A549 (cell line): ENCODE results near the gene DMRTC2. TPM values are rescaled to one million over a fixed set of nuclear protein-coding genes. Genes with fewer than 3 reads are reported as not detected.
A peak's percentile ranks its signal among the peaks of the same experiment; 100 is the strongest.

ENCODE experiments used
- ATAC-seq, 2 experiments: fragments of 200-7000 bp in 1 of 2; fragments of >200 bp in 1 of 2; cut with Nextera tagmentation in 1 of 2; cut with Tn5 transposase in 1 of 2; 3 replicates each; pipeline versions ENCODE4 v1.8.0 to v1.9.1; 2018 to 2020; ENCODE audit warnings: mild to moderate bottlenecking in 1 of 2, moderate library complexity in 1 of 2
- CTCF ChIA-PET: fragments of 300-600 bp; sonication (Branson Sonifier 250); formaldehyde crosslinking; extraction: SDS; loops from one replicate; lab custom pipeline; 2021; ENCODE audit warnings: antibody characterized with exemption, inconsistent platforms; lab: Yijun Ruan, JAX
- POLR2A ChIA-PET: fragments of 350-600 bp; formaldehyde crosslinking; extraction: SDS; loops from one replicate; lab custom pipeline; 2021; ENCODE audit warnings: antibody characterized with exemption, inconsistent platforms; lab: Yijun Ruan, JAX
- DNase-seq, 2 experiments: peaks; one replicate each; pipeline versions ENCODE4 v3.0.0 to v3.0.0-alpha.2; 2011 to 2016; ENCODE audit warnings: low read depth in 1 of 2, low spot score in 1 of 2
- FAIRE-seq: peaks from 2 replicates; lab custom pipeline; 2011; peaks lifted over from hg19 to GRCh38; lab: Jason Lieb, UNC
- H3K27ac ChIP-seq, 2 experiments: fragments of >200 bp; sonication (Bioruptor Twin); formaldehyde crosslinking; 3 replicates each; pipeline ENCODE4 v1.5.1; 2016 to 2017
- H3K4me1 ChIP-seq: fragments of >200 bp; sonication (Bioruptor Twin); formaldehyde crosslinking; 3 replicates; pipeline ENCODE4 v1.6.1; 2016
- H3K4me2 ChIP-seq: fragments of >200 bp; sonication (Bioruptor Twin); formaldehyde crosslinking; 3 replicates; pipeline ENCODE4 v1.6.1; 2016
- H3K4me3 ChIP-seq: fragments of >200 bp; sonication (Bioruptor Twin); formaldehyde crosslinking; 3 replicates; pipeline ENCODE4 v1.5.1; 2016
- H3K9me3 ChIP-seq: fragments of >200 bp; sonication (Bioruptor Twin); formaldehyde crosslinking; 3 replicates; pipeline ENCODE4 v1.6.1; 2016
- EHF ChIP-seq: fragments of 250-450 bp; sonication (Bioruptor Pico); IDR thresholded peaks from 2 replicates; pipeline ENCODE4 v1.5.0; 2020; ENCODE audit warnings: mild to moderate bottlenecking
- FOSL2 ChIP-seq, 2 experiments: fragments of 450-650 bp in 1 of 2; fragments of >200 bp in 1 of 2; sonication (Bioruptor Twin) in 1 of 2; formaldehyde crosslinking; IDR thresholded peaks; 2 replicates each; pipeline versions ENCODE4 v1.5.0 to v1.6.1; 2016 to 2020; ENCODE audit warnings: mild to moderate bottlenecking in 1 of 2, moderate library complexity in 1 of 2
- KDM5A ChIP-seq: fragments of 200-600 bp; sonication (generic); IDR thresholded peaks from 2 replicates; pipeline ENCODE4 v1.6.1; 2016; ENCODE audit warnings: antibody characterized with exemption, mild to moderate bottlenecking
- MAFK ChIP-seq: fragments of 450-650 bp; IDR thresholded peaks from 2 replicates; pipeline ENCODE4 v1.6.1; 2014; ENCODE audit not compliant: partially characterized antibody
- NR3C1 ChIP-seq: fragments of >200 bp; sonication (Bioruptor Twin); formaldehyde crosslinking; IDR thresholded peaks from 3 replicates; pipeline ENCODE4 v1.6.1; 2017
- RAD21 ChIP-seq, 2 experiments: fragments of >200 bp in 1 of 2; sonication (Bioruptor Twin) in 1 of 2; formaldehyde crosslinking in 1 of 2; IDR thresholded peaks in 1 of 2; conservative IDR thresholded peaks in 1 of 2; 2 replicates in 1 of 2; 3 replicates in 1 of 2; pipeline ENCODE4 v1.6.1; 2012 to 2018; ENCODE audit warnings: inconsistent platforms in 1 of 2
- RFX5 ChIP-seq: fragments of 450-650 bp; IDR thresholded peaks from 2 replicates; pipeline ENCODE4 v1.7.1; 2014; ENCODE audit warnings: antibody characterized with exemption, mild to moderate bottlenecking, moderate library complexity
- SMC3 ChIP-seq: fragments of >200 bp; sonication (Bioruptor Twin); formaldehyde crosslinking; IDR thresholded peaks from 3 replicates; pipeline ENCODE4 v1.6.1; 2018; ENCODE audit warnings: inconsistent platforms
- SREBF2 ChIP-seq: fragments of 450-650 bp; IDR thresholded peaks from 2 replicates; pipeline ENCODE4 v1.6.1; 2014; ENCODE audit warnings: mild to moderate bottlenecking, moderate library complexity
- TFCP2L1 ChIP-seq: fragments of 250-450 bp; sonication (Bioruptor Pico); IDR thresholded peaks from 2 replicates; pipeline ENCODE4 v1.5.0; 2021; ENCODE audit warnings: mild to moderate bottlenecking
- TP53 ChIP-seq: fragments of 250-450 bp; sonication (Bioruptor Pico); IDR thresholded peaks from 2 replicates; pipeline ENCODE4 v1.5.0; 2021; ENCODE audit warnings: mild to moderate bottlenecking, moderate library complexity
- ZFP36 ChIP-seq: fragments of 450-650 bp; IDR thresholded peaks from 2 replicates; pipeline ENCODE4 v1.6.1; 2014; ENCODE audit warnings: borderline replicate concordance; ENCODE audit not compliant: partially characterized antibody
- ZNF302 ChIP-seq: fragments of 250-450 bp; sonication (Bioruptor Pico); IDR thresholded peaks from 2 replicates; pipeline ENCODE4 v1.9.0; 2021; ENCODE audit warnings: inconsistent platforms, mild to moderate bottlenecking, moderate library complexity
- WGBS: methylation state at CpG from one replicate; pipeline ENCODE4 v1.1.6; 2017; ENCODE audit errors: missing lambda C conversion rate; 5-methylcytosine and 5-hydroxymethylcytosine counted together
- polyA plus RNA-seq, 4 experiments: library from polyadenylated mRNA; depleted of rRNA in 3 of 4; stranded (reverse); fragments of >200 nt; fragmentation: RNase III in 1 of 4; extraction: RNeasy Plus Mini Kit Qiagen cat#74134 plus additional on column Dnase treatment in 1 of 4; gene quantifications; 2 replicates in 3 of 4; 3 replicates in 1 of 4; pipeline ENCODE4 v1.2.3, GENCODE V29; 2011 to 2017
- TF ChIP-seq, protein P1 (sequence below): fragments of 450-650 bp; IDR thresholded peaks from 2 replicates; pipeline ENCODE4 v1.6.1; 2014; ENCODE audit warnings: antibody characterized with exemption
- TF ChIP-seq, protein P2 (sequence below): fragments of >200 bp; sonication (Bioruptor Twin); formaldehyde crosslinking; IDR thresholded peaks from 3 replicates; pipeline ENCODE4 v1.6.1; 2016
- TF ChIP-seq, protein P3 (sequence below): fragments of >200 bp; sonication (Bioruptor Twin); formaldehyde crosslinking; IDR thresholded peaks from 2 replicates; pipeline ENCODE4 v1.6.1; 2016
- TF ChIP-seq, protein P4 (sequence below): IDR thresholded peaks from 2 replicates; pipeline ENCODE4 v1.6.1; 2012

DMRTC2 gene
- polyA plus RNA-seq, 2 of the 4 experiments (the other 2 are of a cell fraction) = not detected

DNA sequence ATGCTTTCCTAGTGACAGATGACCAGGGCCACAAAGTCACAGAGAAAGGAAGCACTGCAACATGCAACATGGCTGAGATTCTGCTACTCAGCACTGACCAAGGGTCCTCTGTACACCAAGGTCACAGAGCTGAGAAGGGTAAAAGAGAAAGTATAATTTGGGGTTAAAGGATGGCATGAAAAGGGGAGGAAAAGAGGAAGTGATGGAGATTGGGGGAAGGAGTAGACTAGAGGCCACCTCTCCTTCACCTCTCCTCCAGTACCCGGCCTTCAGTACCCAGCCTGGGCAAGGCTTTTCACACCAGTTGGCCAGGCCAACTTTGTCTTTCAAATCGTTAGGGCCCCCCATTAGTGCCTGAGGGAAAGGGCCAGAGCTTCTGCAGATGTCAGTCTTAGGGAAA lies 8.9 kb downstream of the DMRTC2 start:
- Histone ChIP-seq H3K27ac (no peak overlapping the region), H3K4me3 (no peak overlapping the region), H3K4me1 (no peaks in the 10 kb centered on the region; the same call in 2 of the 3 replicates), H3K9me3 (no peaks in the 10 kb centered on the region), H3K4me2 (no peak overlapping the region)
- POLR2A ChIA-PET = no interaction called here
- no peak for DNase-seq
- ATAC-seq = no peak; a peak in 1 of 6 replicates
- TF ChIP-seq KDM5A (no peak), TP53 (CRISPR knock-in tag) (no peak), MAFK (no peak), TFCP2L1 (CRISPR knock-in tag) (no peak), EHF (CRISPR knock-in tag) (no peak), NR3C1 (no peak), ZFP36 (no peak), ZNF302 (CRISPR knock-in tag) (no peak), FOSL2 (IDR thresholded peaks at IDR 0.05) (no peak), FOSL2 (CRISPR knock-in tag; IDR thresholded peaks at IDR 0.05) (no peak), RAD21 (conservative IDR thresholded peaks at IDR 0.05 in 1 of 2, IDR thresholded peaks at IDR 0.05 in 1 of 2) (no peak), SREBF2 (no peak)
- TF ChIP-seq, protein P1, sequence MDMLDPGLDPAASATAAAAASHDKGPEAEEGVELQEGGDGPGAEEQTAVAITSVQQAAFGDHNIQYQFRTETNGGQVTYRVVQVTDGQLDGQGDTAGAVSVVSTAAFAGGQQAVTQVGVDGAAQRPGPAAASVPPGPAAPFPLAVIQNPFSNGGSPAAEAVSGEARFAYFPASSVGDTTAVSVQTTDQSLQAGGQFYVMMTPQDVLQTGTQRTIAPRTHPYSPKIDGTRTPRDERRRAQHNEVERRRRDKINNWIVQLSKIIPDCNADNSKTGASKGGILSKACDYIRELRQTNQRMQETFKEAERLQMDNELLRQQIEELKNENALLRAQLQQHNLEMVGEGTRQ = no peak
- TF ChIP-seq, protein P2, sequence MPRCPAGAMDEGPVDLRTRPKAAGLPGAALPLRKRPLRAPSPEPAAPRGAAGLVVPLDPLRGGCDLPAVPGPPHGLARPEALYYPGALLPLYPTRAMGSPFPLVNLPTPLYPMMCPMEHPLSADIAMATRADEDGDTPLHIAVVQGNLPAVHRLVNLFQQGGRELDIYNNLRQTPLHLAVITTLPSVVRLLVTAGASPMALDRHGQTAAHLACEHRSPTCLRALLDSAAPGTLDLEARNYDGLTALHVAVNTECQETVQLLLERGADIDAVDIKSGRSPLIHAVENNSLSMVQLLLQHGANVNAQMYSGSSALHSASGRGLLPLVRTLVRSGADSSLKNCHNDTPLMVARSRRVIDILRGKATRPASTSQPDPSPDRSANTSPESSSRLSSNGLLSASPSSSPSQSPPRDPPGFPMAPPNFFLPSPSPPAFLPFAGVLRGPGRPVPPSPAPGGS = no peak
- TF ChIP-seq, protein P3, sequence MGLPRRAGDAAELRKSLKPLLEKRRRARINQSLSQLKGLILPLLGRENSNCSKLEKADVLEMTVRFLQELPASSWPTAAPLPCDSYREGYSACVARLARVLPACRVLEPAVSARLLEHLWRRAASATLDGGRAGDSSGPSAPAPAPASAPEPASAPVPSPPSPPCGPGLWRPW = no peak
- no peak for FAIRE-seq
- CTCF ChIA-PET = interaction anchor here (0.7 to 16.4 kb wide), 9 partner anchors 12 to 404 kb away, joined by 3 to 243 read pairs (median 4); no protein-coding TSS in a partner anchor
- WGBS = 7% methylated on average over 2 of the region's 2 CpGs

DNA sequence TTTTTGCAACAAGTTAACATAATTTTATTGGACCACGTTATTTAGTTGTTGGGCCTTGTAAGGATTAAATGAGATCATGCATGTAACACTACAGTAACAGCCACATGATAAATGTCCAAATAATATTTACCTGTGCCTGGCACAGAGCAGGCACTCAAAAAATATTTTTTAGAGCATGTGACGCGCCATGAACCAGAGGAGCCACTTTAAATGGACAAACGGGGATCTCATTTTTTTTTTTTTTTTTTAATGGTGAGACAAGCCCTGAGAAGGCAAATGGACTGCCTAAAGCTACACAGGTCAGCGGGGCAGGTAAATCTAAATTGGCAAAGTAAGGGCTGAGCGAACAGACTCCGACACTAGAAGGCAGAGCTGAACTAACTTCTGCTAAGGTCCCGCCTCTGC lies 14.4 kb downstream of the DMRTC2 start:
- no peak for FAIRE-seq
- CTCF ChIA-PET = interaction anchor here (0.6 to 16.4 kb wide), 34 partner anchors 9 to 416 kb away, joined by 3 to 243 read pairs (median 4); partner anchors contain the start of genes CD79A, ERICH4 and RABAC1
- POLR2A ChIA-PET = interaction anchor here (0.8 to 3.5 kb wide), 17 partner anchors 8 to 1109 kb away, joined by 3 to 102 read pairs (median 6); partner anchors contain the start of genes ACTMAP, B9D2, DMAC2 and DMRTC2
- DNase-seq = no peak
- Histone ChIP-seq H3K27ac (peak overlapping the region; percentile 60 to 81), H3K4me2 (peak overlapping the region; percentile 74), H3K9me3 (no peaks in the 10 kb centered on the region), H3K4me1 (peaks cover 34% of the 10 kb centered on the region), H3K4me3 (peak overlapping the region; percentile 89)
- no peak; a peak in 1 of 6 replicates for ATAC-seq
- 22% methylated on average over 8 of the region's 8 CpGs for WGBS
- TF ChIP-seq, protein P1 = 0 out of 2 replicates have a peak, but pooled peaks have one; percentile 57
- TF ChIP-seq RFX5 (no peak), RAD21 (conservative IDR thresholded peaks at IDR 0.05 in 1 of 2, IDR thresholded peaks at IDR 0.05 in 1 of 2) (peak; percentile 49 to 55; a peak in 3 of 5 replicates), SMC3 (peak; percentile 61)
- TF ChIP-seq, protein P4, sequence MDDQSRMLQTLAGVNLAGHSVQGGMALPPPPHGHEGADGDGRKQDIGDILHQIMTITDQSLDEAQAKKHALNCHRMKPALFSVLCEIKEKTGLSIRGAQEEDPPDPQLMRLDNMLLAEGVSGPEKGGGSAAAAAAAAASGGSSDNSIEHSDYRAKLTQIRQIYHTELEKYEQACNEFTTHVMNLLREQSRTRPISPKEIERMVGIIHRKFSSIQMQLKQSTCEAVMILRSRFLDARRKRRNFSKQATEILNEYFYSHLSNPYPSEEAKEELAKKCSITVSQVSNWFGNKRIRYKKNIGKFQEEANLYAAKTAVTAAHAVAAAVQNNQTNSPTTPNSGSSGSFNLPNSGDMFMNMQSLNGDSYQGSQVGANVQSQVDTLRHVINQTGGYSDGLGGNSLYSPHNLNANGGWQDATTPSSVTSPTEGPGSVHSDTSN = 0 out of 2 replicates have a peak, but pooled peaks have one; percentile 15
